WTC11 (cell line): ENCODE data around the gene TMEM121. TPM values are rescaled to one million over a fixed set of nuclear protein-coding genes. Genes with fewer than 3 reads are reported as not detected.

Experiments used
- ATAC-seq: fragments of 200-7000 bp; cut with Tn5 transposase; 2 replicates; pipeline ENCODE4 v1.10.0; 2021; ENCODE audit warnings: mild to moderate bottlenecking, moderate library complexity
- CTCF ChIA-PET: fragments of 300-600 bp; sonication (Branson Sonifier 250); formaldehyde crosslinking; loops from one replicate; lab custom pipeline; 2021; ENCODE audit warnings: antibody characterized with exemption; lab: Charles Lee
- POLR2A ChIA-PET: fragments of 350-600 bp; sonication (Branson Sonifier 250); formaldehyde crosslinking; loops from one replicate; lab custom pipeline; 2021; ENCODE audit warnings: antibody characterized with exemption; lab: Charles Lee
- DNase-seq: peaks from one replicate; pipeline ENCODE4 v3.0.0; 2021; ENCODE audit warnings: low spot score
- H3K27ac Mint-ChIP-seq: 2 replicates; pipeline ENCODE4 v1.8.0; 2021; ENCODE audit warnings: mixed read lengths
- H3K27me3 Mint-ChIP-seq: 2 replicates; pipeline ENCODE4 v1.8.0; 2021; ENCODE audit warnings: low read depth, mild to moderate bottlenecking, moderate library complexity, mixed read lengths
- H3K36me3 Mint-ChIP-seq: 2 replicates; pipeline ENCODE4 v1.8.0; 2021; ENCODE audit warnings: mixed read lengths
- H3K4me1 Mint-ChIP-seq: 2 replicates; pipeline ENCODE4 v1.8.0; 2022; ENCODE audit warnings: mixed read lengths
- H3K4me3 Mint-ChIP-seq: 2 replicates; pipeline ENCODE4 v1.8.0; 2021; ENCODE audit warnings: mild to moderate bottlenecking, moderate library complexity, mixed read lengths
- H3K9me3 Mint-ChIP-seq: 2 replicates; pipeline ENCODE4 v1.8.0; 2021; ENCODE audit warnings: mixed read lengths
- ATF2 ChIP-seq: sonication (generic); formaldehyde crosslinking; IDR thresholded peaks from 2 replicates; pipeline ENCODE4 v1.8.1; 2022; ENCODE audit warnings: low read depth, missing genetic modification reagents, borderline replicate concordance
- CBFB ChIP-seq: sonication (generic); formaldehyde crosslinking; IDR thresholded peaks from 2 replicates; pipeline ENCODE4 v1.8.1; 2022; ENCODE audit warnings: mild to moderate bottlenecking, low read depth, missing genetic modification reagents
- E2F4 ChIP-seq: sonication (generic); formaldehyde crosslinking; IDR thresholded peaks from 2 replicates; pipeline ENCODE4 v1.8.1; 2022; ENCODE audit warnings: low read depth, mild to moderate bottlenecking, moderate library complexity, missing genetic modification reagents, borderline replicate concordance
- ERG ChIP-seq: fragments of 250-450 bp; sonication (Bioruptor Pico); IDR thresholded peaks from 2 replicates; pipeline ENCODE4 v1.8.0; 2021; ENCODE audit warnings: mild to moderate bottlenecking
- ESRRA ChIP-seq: sonication (generic); formaldehyde crosslinking; IDR thresholded peaks from 2 replicates; pipeline ENCODE4 v1.8.1; 2022; ENCODE audit warnings: mild to moderate bottlenecking, missing genetic modification reagents, borderline replicate concordance
- ETV6 ChIP-seq: sonication (generic); formaldehyde crosslinking; IDR thresholded peaks from 2 replicates; pipeline ENCODE4 v1.8.1; 2022; ENCODE audit warnings: mild to moderate bottlenecking, missing genetic modification reagents
- KAT7 ChIP-seq: sonication (generic); formaldehyde crosslinking; IDR thresholded peaks from 2 replicates; pipeline ENCODE4 v1.8.1; 2023; ENCODE audit warnings: missing genetic modification reagents, mild to moderate bottlenecking, borderline replicate concordance
- OVOL2 ChIP-seq: fragments of 250-450 bp; sonication (Bioruptor Pico); IDR thresholded peaks from 2 replicates; pipeline ENCODE4 v1.9.0; 2021; ENCODE audit warnings: mild to moderate bottlenecking, borderline replicate concordance
- RELA ChIP-seq: sonication (generic); formaldehyde crosslinking; IDR thresholded peaks from 2 replicates; pipeline ENCODE4 v1.8.1; 2022; ENCODE audit warnings: missing genetic modification reagents, mild to moderate bottlenecking, borderline replicate concordance
- SMAD4 ChIP-seq: sonication (generic); formaldehyde crosslinking; IDR thresholded peaks from 2 replicates; pipeline ENCODE4 v1.8.0; 2022; ENCODE audit warnings: mild to moderate bottlenecking, missing genetic modification reagents
- SP1 ChIP-seq: sonication (generic); formaldehyde crosslinking; conservative IDR thresholded peaks from 2 replicates; pipeline ENCODE4 v1.8.1; 2022; ENCODE audit warnings: missing genetic modification reagents
- ZNF416 ChIP-seq: fragments of 250-450 bp; sonication (Bioruptor Pico); IDR thresholded peaks from 2 replicates; pipeline ENCODE4 v1.9.0; 2021; ENCODE audit warnings: mild to moderate bottlenecking, inconsistent platforms
- total RNA-seq: library from RNA; stranded (reverse); gene quantifications from 3 replicates; pipeline ENCODE4 v1.2.3, GENCODE V29; 2021
- TF ChIP-seq, protein P1 (sequence below): fragments of 250-450 bp; sonication (Bioruptor Pico); IDR thresholded peaks from 2 replicates; pipeline ENCODE4 v1.9.0; 2021; ENCODE audit warnings: mild to moderate bottlenecking
- TF ChIP-seq, protein P2 (sequence below): sonication (generic); formaldehyde crosslinking; IDR thresholded peaks from 2 replicates; pipeline ENCODE4 v1.8.0; 2023; ENCODE audit warnings: missing genetic modification reagents
- TF ChIP-seq, protein P3 (sequence below): sonication (generic); formaldehyde crosslinking; IDR thresholded peaks from 2 replicates; pipeline ENCODE4 v1.8.1; 2023; ENCODE audit warnings: mild to moderate bottlenecking, missing genetic modification reagents
- TF ChIP-seq, protein P4 (sequence below): fragments of 250-450 bp; sonication (Bioruptor Pico); conservative IDR thresholded peaks from 2 replicates; pipeline ENCODE4 v1.9.0; 2021; ENCODE audit warnings: mild to moderate bottlenecking

Gene TMEM121
- total RNA-seq, 1 experiment from 2014 or later, result 0.81 TPM

DNA sequence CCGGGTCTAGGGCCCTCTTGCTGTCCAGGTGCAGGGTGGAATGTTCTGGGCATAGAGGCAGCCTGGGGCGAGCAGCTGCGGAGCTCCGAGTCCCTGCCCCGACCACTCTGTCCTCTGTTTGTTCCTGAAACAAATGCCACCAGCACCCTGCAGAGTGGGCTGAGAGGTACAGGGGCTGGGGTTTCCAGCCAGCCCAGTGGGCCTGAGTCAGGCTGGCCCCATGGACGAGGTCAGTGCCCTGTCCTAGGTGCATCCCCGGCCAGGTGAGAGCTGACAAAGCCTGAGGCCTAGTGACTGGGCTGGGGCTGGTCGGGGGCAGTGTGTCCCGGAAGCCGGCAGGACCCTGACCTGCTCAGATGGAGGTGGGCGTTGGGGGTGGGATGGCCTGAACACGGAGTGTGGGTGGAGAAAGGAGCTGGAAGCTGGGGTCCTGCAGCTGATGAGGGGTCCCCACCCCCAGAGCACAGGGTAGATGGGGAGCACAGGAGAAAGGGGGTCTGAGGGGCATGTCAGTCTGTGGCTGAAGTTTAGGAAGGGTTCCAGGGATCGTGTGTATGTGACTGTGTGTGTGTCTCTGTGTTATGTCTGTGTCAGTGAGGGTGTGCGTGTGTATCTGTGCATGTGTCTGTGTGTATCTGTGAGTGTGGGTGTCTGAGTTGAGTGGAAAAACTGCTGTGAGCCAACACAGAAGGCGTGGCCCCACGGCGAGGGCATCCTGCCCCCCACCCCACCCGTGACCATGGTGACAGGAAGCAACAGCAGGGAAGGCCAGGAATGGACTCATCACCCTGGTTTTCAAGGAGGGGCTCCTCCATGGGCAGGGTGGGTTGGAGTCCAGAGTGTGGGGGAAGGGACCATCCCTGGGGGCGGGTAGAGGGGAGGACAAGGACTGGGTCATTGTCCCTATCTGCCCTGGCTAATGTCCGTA, 42.0 kb upstream of the TMEM121 start (continued):
- TF ChIP-seq ERG (no peak), KAT7 (no peak), ESRRA (CRISPR knock-in tag) (no peak), E2F4 (CRISPR knock-in tag) (no peak), SP1 (CRISPR knock-in tag) (no peak), OVOL2 (CRISPR knock-in tag) (no peak)
- TF ChIP-seq, protein P1, sequence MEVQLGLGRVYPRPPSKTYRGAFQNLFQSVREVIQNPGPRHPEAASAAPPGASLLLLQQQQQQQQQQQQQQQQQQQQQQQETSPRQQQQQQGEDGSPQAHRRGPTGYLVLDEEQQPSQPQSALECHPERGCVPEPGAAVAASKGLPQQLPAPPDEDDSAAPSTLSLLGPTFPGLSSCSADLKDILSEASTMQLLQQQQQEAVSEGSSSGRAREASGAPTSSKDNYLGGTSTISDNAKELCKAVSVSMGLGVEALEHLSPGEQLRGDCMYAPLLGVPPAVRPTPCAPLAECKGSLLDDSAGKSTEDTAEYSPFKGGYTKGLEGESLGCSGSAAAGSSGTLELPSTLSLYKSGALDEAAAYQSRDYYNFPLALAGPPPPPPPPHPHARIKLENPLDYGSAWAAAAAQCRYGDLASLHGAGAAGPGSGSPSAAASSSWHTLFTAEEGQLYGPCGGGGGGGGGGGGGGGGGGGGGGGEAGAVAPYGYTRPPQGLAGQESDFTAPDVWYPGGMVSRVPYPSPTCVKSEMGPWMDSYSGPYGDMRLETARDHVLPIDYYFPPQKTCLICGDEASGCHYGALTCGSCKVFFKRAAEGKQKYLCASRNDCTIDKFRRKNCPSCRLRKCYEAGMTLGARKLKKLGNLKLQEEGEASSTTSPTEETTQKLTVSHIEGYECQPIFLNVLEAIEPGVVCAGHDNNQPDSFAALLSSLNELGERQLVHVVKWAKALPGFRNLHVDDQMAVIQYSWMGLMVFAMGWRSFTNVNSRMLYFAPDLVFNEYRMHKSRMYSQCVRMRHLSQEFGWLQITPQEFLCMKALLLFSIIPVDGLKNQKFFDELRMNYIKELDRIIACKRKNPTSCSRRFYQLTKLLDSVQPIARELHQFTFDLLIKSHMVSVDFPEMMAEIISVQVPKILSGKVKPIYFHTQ (CRISPR knock-in tag), result no peak
- TF ChIP-seq, protein P2, sequence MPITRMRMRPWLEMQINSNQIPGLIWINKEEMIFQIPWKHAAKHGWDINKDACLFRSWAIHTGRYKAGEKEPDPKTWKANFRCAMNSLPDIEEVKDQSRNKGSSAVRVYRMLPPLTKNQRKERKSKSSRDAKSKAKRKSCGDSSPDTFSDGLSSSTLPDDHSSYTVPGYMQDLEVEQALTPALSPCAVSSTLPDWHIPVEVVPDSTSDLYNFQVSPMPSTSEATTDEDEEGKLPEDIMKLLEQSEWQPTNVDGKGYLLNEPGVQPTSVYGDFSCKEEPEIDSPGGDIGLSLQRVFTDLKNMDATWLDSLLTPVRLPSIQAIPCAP, result no peak
- TF ChIP-seq, all 79 proteins: peak for 0

DNA sequence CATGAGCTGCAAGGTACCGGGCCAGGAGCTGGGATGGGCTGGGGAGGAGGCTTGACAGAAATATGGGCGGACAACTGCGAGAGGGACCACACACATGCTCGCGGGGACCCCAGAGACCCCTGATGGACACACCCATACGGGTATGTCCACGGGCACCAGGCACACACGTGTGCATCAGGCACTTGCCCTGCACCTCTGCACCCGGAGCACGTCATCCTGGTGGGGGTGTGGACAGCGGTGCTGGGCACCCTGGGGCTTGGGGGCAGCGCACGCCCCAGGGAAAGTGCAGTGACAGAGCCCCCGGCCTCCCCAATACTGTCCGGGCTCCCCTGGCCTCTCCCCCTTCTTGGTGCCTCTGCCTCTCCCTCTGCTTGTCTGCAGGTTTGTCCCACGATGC, 41.4 kb upstream of the TMEM121 start:
- ATAC-seq (no peak), DNase-seq (no peak)
- Mint-ChIP-seq H3K36me3 (no peaks in the 10 kb centered on the region), H3K27me3 (peaks cover 86% of the 10 kb centered on the region), H3K4me3 (no peak overlapping the region), H3K4me1 (peaks cover 18% of the 10 kb centered on the region), H3K9me3 (no peaks in the 10 kb centered on the region), H3K27ac (no peak overlapping the region)
- CTCF ChIA-PET, result interaction anchor here (1.3 to 5.1 kb wide), 2 partner anchors 9 to 14 kb away, joined by 3 to 116 read pairs; no protein-coding TSS in a partner anchor
- POLR2A ChIA-PET, result no interaction called here
- TF ChIP-seq RELA (CRISPR knock-in tag) (no peak), ATF2 (CRISPR knock-in tag) (no peak), ETV6 (CRISPR knock-in tag) (no peak), SMAD4 (CRISPR knock-in tag) (no peak), CBFB (CRISPR knock-in tag) (no peak), ZNF416 (CRISPR knock-in tag) (no peak), SP1 (CRISPR knock-in tag) (no peak)
- TF ChIP-seq, protein P3, sequence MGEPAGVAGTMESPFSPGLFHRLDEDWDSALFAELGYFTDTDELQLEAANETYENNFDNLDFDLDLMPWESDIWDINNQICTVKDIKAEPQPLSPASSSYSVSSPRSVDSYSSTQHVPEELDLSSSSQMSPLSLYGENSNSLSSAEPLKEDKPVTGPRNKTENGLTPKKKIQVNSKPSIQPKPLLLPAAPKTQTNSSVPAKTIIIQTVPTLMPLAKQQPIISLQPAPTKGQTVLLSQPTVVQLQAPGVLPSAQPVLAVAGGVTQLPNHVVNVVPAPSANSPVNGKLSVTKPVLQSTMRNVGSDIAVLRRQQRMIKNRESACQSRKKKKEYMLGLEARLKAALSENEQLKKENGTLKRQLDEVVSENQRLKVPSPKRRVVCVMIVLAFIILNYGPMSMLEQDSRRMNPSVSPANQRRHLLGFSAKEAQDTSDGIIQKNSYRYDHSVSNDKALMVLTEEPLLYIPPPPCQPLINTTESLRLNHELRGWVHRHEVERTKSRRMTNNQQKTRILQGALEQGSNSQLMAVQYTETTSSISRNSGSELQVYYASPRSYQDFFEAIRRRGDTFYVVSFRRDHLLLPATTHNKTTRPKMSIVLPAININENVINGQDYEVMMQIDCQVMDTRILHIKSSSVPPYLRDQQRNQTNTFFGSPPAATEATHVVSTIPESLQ (CRISPR knock-in tag), result no peak
- TF ChIP-seq, protein P4, sequence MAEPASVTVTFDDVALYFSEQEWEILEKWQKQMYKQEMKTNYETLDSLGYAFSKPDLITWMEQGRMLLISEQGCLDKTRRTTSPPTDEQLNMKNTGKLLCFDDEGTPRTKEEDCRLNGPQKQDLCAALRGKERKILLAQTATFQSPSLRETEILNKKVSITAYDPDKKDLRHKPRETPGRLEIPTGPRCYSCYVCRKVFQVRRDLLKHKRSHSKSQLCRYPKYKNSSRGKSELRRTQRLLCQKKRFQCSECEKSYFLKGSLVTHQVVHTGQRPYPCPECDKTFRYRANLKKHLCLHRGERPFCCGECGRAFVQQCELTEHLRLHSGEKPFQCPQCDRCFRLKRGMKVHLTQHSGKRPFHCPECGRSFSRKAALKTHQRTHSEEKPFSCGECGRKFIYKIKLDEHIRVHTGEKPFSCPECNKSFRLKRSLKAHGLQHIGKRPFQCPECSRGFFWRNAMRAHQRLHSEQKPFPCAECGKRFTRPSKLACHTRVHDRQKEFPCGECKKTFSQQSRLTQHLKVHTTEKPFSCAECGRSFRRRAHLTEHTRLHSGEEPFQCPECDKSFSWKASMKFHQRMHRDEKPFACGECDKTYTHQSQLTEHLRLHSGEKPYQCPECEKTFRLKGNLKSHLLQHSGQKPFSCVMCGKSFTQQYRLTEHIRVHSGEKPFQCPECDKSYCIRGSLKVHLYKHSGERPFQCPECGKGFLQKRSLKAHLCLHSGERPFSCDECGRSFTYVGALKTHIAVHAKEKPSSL, result no peak
- TF ChIP-seq, all 79 proteins: peak for 0
